GM21737 (cell line): ENCODE results near the gene PNPT1.

Experiments
- ATAC-seq: cut with Tn5 transposase; IDR thresholded peaks from one replicate; pipeline ENCODE4 v1.9.1; 2021; ENCODE audit warnings: mild to moderate bottlenecking, moderate library complexity; ENCODE audit not compliant: unreplicated experiment

Gene PNPT1

GRCh38 chr2:55672630-55673029 is 21.0 kb downstream of the PNPT1 start:
- ATAC-seq = no peak

DNA sequence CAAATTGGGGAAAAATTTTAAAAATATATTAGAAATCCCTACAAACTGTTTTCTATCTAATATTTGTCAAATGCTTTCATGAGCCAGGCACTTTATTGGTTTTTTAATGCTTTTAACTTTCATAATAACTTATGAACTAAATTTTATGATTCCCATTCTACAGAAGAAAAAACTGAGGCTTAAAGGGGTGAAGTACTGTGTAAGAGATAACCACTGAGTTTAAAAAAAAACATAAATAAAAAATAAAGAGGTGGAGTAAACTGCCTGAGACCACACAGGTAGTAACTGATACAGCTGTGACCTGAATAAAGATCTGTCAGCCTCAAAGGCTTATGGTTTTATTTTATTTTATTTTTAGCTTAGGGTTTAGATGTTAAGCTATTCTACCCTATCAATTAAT is 24.7 kb downstream of the PNPT1 start:
- ATAC-seq = no peak

GRCh38 chr2:55653255-55653654 is 40.4 kb downstream of the PNPT1 start:
- no peak for ATAC-seq

- ATAC-seq = no peak
Measured at GRCh38 chr2:55649211-55649610, 44.4 kb downstream of the PNPT1 start.

DNA sequence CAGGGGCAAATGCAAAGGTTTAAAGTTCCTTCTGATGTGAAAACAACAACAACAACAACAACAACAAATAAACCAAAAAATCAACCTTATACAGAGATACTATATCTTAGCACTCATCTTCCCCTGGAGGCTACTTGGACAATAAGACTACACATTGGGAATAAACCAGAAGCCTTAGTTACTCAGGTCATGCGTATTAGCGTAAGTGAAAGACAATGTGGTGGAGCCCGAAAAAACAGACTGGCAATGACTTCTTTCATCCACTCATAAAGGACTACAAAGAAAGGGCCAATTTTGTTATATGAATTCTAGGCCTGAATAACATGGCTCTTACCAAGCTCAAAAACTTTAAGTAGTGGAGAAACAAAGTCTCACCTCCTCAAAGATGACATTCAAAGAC is 56.8 kb downstream of the PNPT1 start:
- ATAC-seq = no peak

GRCh38 chr2:55628931-55629330 is 64.7 kb downstream of the PNPT1 start:
- no peak for ATAC-seq

GRCh38 chr2:55627915-55628314 is 65.7 kb downstream of the PNPT1 start:
- ATAC-seq = no peak

GRCh38 chr2:55621802-55622201 is 71.8 kb downstream of the PNPT1 start:
- no peak for ATAC-seq

DNA sequence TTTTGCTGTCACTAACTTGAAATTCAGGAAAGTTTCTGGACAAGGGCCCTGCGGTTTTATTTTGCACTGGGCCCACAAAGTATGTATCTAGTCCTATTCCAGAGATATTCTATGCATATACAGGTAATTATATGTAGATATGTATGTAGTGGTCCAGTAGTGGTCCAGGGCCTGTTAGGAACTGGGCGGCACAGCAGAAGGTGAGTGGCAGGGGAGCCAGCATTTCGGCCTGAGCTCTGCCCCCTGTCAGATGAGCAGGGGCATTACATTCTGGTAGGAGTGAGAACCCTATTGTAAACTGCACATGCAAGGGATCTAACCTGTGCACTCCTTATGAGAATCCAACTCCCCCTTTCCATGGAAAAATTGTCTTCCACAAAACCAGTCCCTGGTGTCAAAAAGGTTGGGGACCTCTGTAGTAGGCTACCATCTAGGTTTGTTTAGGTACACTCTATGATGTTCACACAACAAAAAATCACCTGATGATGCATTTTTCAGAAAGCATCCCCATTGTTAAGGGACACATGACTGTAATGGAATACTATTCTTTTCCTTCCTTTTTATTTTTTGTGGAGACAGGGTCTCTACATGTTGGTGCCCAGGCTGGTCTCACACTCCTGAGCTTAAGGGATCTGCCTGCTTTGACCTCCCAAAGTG is 73.4 kb downstream of the PNPT1 start:
- no peak for ATAC-seq

DNA sequence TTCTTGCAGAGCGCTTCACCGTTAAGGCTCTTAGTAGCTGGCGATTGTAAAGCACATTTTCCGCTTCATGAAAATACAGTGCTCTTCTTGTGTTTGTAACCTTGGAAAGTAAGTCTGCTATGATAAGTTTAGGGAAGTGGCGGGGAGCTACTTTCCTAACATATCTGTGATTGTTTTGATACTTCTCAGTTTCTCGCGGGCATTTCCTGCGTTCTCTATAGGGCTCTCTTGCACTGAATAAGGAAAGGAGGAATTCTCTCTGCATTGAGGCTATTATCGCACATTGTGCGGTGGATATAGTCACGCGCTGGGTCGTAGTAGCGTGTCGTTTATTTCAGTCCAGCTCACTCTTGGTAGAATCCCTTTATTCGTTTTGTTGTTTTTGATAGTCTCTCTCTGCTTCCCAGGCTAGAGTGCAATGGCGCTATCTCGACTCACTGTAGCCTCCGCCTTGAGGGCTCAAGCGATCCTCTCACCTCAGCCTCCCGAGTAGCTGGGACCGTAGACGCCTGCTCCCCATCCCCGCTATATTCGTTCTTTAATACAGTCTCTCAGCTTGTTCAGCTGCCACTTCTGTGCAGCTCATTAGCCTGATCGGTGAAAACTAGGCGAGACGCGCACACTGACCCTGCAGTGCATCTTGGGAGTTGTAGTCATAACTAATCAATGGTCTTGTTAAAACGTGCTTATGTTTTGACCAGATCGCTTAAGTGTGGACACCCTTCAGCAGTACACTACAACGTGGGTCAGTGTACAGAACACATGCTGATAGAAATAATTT is 75.2 kb downstream of the PNPT1 start:
- peak; percentile 26 for ATAC-seq

DNA sequence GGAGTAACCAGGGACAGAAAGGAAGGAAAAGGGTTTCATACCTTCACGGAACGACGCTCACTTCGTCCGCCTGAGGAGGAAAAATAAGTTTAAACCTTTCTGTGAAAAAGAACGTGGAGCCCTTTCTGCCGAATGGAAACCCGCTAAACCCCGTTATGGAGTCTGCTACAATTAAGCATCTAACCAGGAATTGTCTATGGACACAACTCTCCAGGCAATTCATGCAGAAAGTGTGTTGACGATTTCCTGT is 75.7 kb downstream of the PNPT1 start:
- no peak for ATAC-seq

DNA sequence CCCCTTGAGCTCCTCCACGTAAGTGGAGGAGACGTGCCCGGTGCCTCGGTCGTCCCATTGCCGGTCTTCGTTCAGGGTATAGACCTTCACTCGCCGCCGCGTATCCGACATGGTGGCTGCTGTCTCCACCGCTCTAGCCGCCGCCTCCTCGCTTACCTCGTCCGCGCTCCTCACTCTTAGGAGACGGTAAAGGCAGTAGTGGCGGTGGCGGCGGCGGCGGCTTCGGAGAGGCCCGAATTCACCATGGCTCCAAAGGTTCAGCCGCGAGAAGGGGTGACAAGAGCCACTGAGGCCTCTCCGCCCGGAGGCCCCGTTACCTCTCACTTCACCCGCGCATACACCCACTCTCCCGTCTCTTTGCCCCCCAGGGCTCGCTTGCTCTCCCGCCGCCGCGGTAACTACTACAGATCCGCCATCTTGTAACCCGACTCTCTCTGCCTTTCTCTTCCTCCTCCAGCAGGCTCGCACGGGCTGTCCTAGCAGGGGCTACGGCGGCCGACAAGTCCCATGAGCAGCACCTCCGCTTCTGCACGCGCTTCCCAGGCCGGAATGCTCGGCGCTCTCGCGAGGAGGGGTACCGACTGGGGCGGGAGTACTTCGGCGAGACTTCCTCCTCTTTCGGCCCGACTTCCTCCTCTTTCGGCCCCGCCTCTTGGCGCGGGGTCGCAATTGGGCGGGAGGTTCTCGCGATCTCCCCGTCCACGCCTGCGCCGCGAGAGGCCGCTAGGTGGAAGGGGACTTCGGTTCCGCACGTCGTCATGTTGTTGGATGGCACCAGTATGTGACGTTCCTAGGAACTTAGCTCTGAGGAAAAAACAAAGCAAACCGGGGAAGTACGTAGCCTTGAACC is 76.2 kb downstream of the PNPT1 start, which contains the start of gene PPP4R3B:
Gene PPP4R3B (minus strand): TSS at position 448 of the 850 bp plus-strand sequence. CDS start 337 bp downstream, at position 111.
- peak; percentile 88 for ATAC-seq

GRCh38 chr2:55616551-55617174 is 77.0 kb downstream of the PNPT1 start:
- ATAC-seq = peak; percentile 15

DNA sequence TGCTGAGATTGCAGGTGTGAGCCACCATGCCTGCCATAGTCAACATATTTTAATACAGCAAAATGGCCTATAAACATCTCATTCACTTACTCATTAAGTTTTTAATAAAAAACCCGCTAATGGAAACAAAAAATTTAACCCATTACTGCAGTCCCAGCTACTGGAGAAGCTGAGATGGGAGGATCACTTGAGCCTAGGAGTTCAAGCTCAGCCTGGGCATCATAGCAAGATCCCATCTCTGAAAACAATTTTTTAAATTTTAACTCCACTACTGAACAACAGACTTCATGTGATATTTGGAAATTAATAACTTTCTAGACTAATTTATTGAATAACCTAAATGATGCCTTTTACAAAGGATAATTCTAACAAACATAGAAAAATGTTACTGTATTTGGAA is 81.6 kb downstream of the PNPT1 start:
- no peak for ATAC-seq

GRCh38 chr2:55610954-55611743 is 82.5 kb downstream of the PNPT1 start:
- no peak for ATAC-seq

GRCh38 chr2:55609938-55610578 is 83.6 kb downstream of the PNPT1 start:
- no peak for ATAC-seq

DNA sequence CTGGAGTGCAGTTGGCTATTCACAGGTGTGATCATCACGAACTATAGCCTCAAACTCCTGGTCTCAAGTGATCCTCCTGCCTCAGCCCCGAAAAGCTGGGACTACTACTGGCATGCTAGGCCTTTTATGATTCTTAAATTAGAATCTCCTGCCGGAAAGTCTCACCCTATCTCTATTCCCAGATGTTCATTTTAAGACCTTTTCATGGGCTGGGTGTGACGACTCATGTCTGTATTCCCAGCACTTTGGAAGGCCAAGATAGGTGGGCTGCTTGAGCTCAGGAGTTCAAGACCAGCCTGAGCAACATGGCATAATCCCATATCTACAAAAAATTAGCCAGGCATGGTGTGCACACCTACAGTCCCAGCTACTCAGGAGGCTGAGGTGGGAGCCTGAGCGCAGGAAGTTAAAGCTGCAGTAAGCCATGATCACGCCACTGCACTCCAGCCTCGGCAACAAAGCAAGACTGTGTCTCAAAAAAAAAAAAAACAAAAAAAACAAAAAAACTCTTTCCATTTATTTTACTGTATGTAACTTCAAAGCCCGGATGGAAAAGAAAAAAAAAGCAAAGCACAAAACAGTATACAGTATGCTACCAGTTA is 84.3 kb downstream of the PNPT1 start:
- no peak for ATAC-seq

DNA sequence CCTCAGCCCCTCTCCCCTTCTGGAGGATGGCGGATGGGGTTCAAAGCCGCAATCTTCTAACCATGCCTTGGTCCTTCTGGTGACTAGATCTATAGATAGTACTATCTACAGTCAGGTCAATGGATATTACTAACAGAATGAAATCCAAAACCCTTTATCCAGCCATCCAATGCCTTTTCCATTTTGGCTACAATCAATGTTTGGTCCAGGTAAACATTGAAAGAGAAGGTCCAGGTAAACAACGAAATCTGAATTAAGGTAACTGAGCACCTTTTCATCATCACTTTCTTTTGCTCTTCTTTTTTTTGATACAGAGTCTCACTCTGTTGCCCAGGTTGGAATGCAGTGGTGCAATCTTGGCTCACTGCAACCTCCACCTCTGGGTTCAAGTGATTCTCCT is 85.9 kb downstream of the PNPT1 start:
- no peak for ATAC-seq

- ATAC-seq = no peak
Measured at GRCh38 chr2:55604027-55604565, 89.5 kb downstream of the PNPT1 start.
